ENCODE measurements around the gene SYT14. TPM values are rescaled to one million over a fixed set of nuclear protein-coding genes. Genes with fewer than 3 reads are reported as not detected.
"Not testable (repeated sequence)": the region's sequence is repeated elsewhere in the genome, so short reads cannot be mapped to it uniquely, and the experiment has no call there.

Gene SYT14
- total and polyA plus RNA-seq, 11 donors: not detected

GRCh38 chr1:210195635-210196160, 257.7 kb downstream of the SYT14 start:
- DNase-seq: no peak
- WGBS, 4 donors: 78 to 87% (median 84%) methylated on average over 8 of the region's 8 CpGs
- H3K27ac ChIP-seq: no peak overlapping the region
- H3K4me3 ChIP-seq: no peak overlapping the region
- H3K9me3 ChIP-seq: peaks cover 0 to 19% (median 10%) of the 10 kb centered on the region in 12 donors
- no peak for TF ChIP-seq POLR2A (IDR thresholded peaks at IDR 0.05)
- no peak for TF ChIP-seq CTCF (IDR thresholded peaks at IDR 0.05)
- H3K4me1 ChIP-seq: no peaks in the 10 kb centered on the region
- H3K27me3 ChIP-seq: peaks cover 0 to 4% (median 0%) of the 10 kb centered on the region in 9 donors
- no peak for ATAC-seq
- intact Hi-C loops (cut with DNase I): no loop called here
- H3K36me3 ChIP-seq: no peaks in the 10 kb centered on the region

- H3K4me3 ChIP-seq; H3K27me3 ChIP-seq; ATAC-seq; H3K36me3 ChIP-seq; DNase-seq; H3K27ac ChIP-seq; intact Hi-C loops (cut with DNase I); H3K4me1 ChIP-seq: not testable (repeated sequence)
- H3K9me3 ChIP-seq: peaks cover 0 to 19% (median 10%) of the 10 kb centered on the region in 12 donors
- 72 to 84% (median 80%) methylated on average over 5 of the region's 5 CpGs for WGBS, 4 donors
These were observed 258.2 kb downstream of the SYT14 start for GRCh38 chr1:210196266-210196665.

GRCh38 chr1:210198840-210199239, 260.8 kb downstream of the SYT14 start:
- ATAC-seq: no peak
- H3K27me3 ChIP-seq: peaks cover 0 to 4% (median 0%) of the 10 kb centered on the region in 9 donors
- WGBS, 4 donors: 50 to 69% (median 63%) methylated on average over 3 of the region's 3 CpGs
- intact Hi-C loops (cut with DNase I): no loop called here
- peaks cover 0 to 19% (median 10%) of the 10 kb centered on the region in 12 donors for H3K9me3 ChIP-seq
- no peak for TF ChIP-seq POLR2A (IDR thresholded peaks at IDR 0.05)
- TF ChIP-seq CTCF (IDR thresholded peaks at IDR 0.05): no peak
- H3K4me3 ChIP-seq: no peak overlapping the region
- DNase-seq: no peak
- H3K4me1 ChIP-seq: no peaks in the 10 kb centered on the region
- H3K27ac ChIP-seq: no peak overlapping the region
- no peaks in the 10 kb centered on the region for H3K36me3 ChIP-seq

GRCh38 chr1:210200124-210200736, 262.2 kb downstream of the SYT14 start:
- TF ChIP-seq POLR2A (IDR thresholded peaks at IDR 0.05) (no peak), CTCF (IDR thresholded peaks at IDR 0.05) (peak in 8 of 12 donors; percentile 5 to 46 (median 24))
- Histone ChIP-seq H3K4me1 (no peaks in the 10 kb centered on the region), H3K36me3 (no peaks in the 10 kb centered on the region), H3K27me3 (peaks cover 0 to 4% (median 0%) of the 10 kb centered on the region in 9 donors), H3K9me3 (peaks cover 0 to 17% (median 10%) of the 10 kb centered on the region in 12 donors), H3K4me3 (no peak overlapping the region), H3K27ac (no peak overlapping the region)
- DNase-seq (no peak), ATAC-seq (no peak)
- intact Hi-C loops (cut with DNase I): loop anchor here in 3 of 10 donors (2.0 to 5.0 kb wide), 2 partner anchors 111 to 112 kb away; no protein-coding TSS in a partner anchor
- 54 to 66% (median 60%) methylated on average over 3 of the region's 3 CpGs for WGBS, 4 donors

Data from heart left ventricle (tissue), 16 donors.